NCI-H345 (cell line): ENCODE results near the gene ARG2.
"Not testable (repeated sequence)": the region's sequence is repeated elsewhere in the genome, so short reads cannot be mapped to it uniquely, and the experiment has no call there.

ENCODE experiments used
- DNase-seq: peaks from one replicate; lab custom pipeline; 2025; lab: John Stamatoyannopoulos, UW

The ARG2 gene

DNA sequence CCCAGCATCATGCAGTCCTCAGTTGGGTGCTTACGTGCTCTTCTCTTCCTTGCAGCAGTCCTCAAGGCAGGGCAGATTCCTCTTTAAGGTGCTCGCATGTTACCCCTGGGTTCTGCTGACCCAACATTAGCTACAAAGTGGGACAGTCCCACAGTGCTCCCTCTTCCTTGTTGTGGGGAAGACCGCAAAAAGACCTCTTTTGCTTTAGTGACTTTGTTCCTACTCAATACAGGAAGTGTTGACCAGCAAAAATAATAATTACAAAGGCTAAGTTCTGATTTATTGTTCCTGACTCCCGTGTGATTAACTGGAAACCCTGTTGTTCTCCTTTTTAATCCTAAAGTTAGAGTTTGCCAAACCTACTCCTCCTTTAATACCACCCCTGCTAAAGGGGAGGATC lies 33.4 kb upstream of the ARG2 start:
- no peak for DNase-seq

GRCh38 chr14:67589204-67589770 lies 30.4 kb upstream of the ARG2 start:
- no peak for DNase-seq

GRCh38 chr14:67593650-67594049 lies 26.1 kb upstream of the ARG2 start:
- DNase-seq: not testable (repeated sequence)

- DNase-seq: no peak
These were observed 24.3 kb upstream of the ARG2 start for GRCh38 chr14:67595392-67595791.

DNA sequence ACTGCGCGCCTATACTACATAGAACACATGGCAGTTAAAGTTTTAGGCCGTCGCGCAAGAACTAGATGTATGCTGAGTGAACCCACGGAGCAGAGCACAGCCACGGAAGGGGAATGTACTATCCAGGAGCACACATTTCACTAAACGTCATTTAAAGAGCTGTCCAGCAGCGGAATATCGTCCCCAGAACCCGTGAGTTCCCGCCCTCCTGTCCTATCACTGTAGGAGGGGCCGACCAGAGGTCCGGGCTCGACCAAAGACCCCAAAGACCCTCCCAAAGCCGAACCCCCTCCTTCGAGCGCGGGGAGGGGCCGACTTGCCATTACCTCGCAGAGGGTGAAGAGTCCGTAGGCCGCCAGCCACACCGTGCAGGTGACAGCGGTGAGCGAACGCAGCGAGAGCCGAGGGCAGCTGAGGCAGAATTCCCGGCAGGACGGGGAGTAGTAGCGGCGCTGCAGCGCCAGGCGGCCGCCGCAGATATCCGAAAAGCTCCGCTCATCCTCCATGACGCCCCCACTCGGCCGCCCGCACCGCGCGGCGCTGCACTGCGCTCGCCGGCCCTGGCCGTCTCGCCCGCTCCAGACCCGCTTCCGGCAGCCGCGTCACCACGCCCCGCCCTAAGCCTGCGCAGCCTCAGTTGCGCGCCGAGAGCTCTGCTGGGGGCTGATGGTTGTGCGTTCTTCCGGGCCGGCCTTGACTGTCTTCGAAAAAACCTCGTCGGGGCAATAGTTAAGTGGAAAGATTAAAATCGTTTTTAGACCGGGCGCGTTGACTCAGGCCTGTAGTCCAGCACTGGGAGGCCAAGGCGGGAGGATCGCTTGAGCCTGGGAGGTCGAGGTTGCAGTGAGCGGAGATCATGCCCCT lies 19.8 kb upstream of the ARG2 start, which contains the start of gene PIGH:
PIGH (minus strand) TSS at position 571 of the 864 bp plus-strand sequence; CDS start at position 506, 65 bp downstream.
- DNase-seq: peak; percentile 91

- not testable (repeated sequence) for DNase-seq
These were observed 19.2 kb upstream of the ARG2 start for GRCh38 chr14:67600562-67600974.

DNA sequence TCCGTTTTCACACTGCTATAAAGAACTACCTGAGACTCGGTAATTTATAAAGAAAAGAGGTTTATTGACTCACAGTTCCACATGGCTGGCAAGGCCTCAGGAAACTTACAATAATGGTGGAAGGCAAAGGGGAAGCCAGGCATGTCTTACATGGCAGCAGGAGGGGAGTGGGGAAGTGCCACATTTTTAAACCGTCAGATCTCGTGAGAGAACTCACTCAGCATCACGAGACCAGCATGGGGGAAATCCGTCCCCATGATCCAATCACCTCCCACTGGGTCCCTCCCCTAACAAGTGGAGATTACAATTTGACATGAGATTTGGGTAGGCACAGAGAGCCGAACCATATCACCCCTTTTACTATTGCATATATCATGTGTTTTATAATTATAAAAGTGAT lies 17.6 kb upstream of the ARG2 start:
- no peak for DNase-seq

DNA sequence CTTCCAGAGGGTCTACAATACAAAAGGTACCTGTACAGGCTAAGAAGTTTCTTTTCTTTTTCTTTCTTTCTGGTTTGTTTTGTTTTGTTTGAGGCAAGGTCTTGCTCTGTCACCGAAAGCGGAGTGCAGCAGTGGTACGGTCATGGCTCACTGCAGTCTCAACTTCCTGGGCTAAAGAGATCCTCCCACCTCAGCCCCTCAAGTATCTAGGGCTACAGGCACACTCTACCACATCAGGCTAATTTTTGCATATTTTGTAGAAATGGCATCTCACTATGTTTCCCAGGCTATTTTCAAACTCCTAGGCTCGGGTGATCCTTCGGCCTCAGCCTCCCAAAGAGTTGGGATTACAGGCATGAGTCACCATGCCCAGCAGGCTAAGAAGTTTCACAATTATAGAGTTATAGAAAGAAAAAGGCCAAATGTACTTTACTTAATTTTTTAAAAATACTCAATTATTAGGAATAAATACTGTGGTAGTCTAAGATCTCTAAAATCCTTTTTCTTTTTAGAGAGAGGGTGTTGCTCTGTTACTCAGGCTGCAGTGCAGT lies 16.6 kb upstream of the ARG2 start:
- DNase-seq: no peak

DNA sequence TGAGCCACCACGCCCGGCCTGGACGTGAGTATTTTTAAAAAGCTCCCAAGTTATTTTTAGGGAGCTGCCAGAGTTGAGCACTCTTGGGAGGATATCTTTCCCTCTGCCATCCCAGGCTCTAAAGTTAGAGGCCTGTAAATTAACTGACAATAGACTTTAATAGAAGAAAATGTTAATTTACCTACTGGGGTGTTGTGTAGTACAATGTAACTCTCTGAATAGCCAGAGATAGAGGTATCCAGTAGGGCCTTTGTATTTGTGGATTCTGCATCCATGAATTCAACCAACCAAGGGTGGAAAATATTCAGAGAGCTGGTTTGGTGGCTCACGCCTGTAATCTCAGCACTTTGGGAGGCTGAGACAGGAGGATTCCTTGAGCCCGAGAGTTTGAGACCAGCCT lies 12.1 kb upstream of the ARG2 start:
- no peak for DNase-seq

- DNase-seq: no peak
These were observed 9.9 kb upstream of the ARG2 start for GRCh38 chr14:67609642-67610310.

- no peak for DNase-seq
These were observed 9.2 kb upstream of the ARG2 start for GRCh38 chr14:67610491-67610890.

DNA sequence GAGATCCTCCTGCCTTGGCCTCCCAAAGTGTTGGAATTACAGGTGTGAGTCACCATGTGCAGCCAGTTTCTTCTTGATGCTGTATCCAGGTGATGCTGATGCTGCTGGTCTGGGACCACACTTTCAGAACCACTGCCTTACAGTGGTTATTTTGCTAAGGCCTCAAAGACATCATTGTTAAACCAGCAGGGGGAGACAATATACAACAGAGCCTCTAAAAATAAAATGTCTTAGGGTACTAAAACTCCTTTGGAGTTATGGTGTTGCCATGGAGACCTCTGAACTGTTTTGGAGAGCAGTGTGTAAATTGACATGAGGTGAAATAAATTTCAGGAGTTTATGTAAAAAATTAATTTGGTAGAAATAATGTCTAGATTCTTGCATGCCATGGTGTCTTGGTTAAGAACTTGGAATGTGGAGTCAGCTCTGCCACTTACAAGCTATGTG lies 1.1 kb upstream of the ARG2 start:
- peak; percentile 61 for DNase-seq

DNA sequence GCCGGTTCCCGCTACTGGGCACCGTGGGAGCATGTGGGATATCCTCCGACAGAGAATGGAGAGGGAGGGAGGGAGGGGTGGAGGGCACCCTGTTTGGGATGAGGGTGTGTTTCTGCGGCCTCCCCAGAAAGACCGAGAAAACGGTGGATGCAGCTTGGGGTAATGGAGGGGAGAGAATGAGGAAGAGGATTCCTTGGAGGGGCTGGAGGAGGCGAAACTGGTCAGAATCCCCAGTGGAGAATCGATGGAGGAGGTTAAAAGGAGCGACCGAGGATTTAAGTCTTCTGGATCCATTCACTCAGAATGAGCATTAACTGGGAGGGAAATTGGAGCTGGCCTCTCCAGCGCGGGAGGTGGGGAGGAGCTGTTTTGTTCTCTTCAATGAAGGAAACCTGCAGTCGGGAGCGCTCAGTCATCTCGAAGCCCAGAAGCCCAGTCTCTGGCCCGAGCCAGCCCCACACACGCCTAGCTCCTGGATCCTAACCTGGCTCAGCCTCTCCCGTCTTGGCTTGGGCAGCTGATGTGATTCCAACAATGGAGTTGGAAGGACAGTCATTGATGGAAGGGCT lies 581 bp downstream of the ARG2 start:
- peak; percentile 37 for DNase-seq

DNA sequence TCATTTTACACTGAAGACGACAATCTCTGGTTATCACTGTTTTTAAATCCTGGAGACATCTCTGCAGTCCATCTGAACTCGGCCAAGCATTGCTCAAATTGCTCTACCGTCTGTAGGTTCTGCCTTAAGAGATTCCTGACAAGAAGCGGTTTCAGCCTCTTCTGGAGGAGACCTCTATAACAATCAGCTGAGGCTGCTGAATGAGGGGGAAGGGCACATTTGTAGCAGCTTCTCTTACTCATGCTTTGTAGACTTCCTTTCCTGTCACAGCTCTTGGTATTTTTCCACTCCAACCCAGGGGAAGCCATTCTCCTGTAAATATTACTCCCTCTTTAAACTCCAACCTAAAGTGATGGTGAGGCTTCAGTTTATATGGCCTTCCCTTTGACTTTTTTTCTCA lies 3.0 kb downstream of the ARG2 start:
- no peak for DNase-seq

DNA sequence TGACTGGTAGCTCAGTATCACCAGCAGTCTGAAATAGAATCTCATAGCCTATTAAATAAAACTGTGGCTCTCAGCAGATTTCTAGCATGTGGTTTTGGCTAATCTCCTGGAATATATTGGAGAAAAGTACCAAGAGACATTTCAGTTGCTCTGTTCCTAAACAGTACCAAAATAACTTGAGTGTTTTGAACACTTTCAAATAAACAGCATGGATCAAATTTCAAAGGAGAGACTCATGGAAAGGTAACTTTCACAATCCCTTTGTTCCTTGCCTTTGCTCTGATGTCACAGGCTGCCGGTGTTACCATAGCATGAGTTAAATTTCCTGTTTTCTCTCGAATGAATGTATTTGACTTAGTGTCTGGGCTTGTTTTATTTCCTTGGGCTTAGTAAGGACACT lies 3.4 kb downstream of the ARG2 start:
- DNase-seq: no peak

DNA sequence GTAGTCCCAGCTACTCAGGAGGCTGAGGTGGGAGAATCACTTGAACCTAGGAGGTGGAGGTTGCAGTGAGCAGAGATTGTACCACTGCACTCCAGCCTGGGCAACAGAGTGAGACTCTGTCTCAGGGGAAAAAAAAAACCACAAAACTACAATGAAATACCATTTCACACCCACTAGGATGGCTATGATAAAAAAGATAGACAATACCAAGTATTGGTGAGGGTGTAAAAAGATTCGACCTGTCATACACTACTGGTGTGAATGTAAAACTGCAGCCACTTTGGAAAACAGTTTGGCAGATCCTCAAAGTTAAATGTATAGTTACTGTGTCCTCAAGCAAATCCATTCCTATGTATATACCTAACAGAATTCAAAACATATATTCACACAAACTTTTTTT lies 6.4 kb downstream of the ARG2 start:
- not testable (repeated sequence) for DNase-seq

DNA sequence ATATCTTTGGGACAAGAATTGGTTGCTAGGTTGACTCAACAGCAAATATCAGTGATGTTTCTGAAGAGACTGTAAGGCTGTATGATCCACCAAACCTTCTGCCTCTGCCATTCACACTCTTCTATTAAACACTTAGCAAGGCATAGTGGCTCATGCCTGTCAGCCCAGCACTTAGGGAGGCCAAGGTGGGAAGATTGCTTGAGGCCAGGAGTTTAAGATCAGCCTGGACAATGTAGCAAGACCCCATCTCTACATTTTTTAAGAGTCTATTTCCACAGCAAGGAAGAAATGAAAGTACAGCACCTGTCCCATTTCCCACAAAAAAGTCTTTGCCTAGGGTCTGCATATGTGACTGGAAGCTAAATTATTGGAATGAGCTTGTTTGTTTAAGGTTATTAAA lies 7.8 kb downstream of the ARG2 start:
- no peak for DNase-seq

GRCh38 chr14:67630186-67630585 lies 10.5 kb downstream of the ARG2 start:
- no peak for DNase-seq

- DNase-seq: no peak
These were observed 11.2 kb downstream of the ARG2 start for GRCh38 chr14:67630938-67631337.

- DNase-seq: no peak
These were observed 13.9 kb downstream of the ARG2 start for GRCh38 chr14:67633451-67634147.

DNA sequence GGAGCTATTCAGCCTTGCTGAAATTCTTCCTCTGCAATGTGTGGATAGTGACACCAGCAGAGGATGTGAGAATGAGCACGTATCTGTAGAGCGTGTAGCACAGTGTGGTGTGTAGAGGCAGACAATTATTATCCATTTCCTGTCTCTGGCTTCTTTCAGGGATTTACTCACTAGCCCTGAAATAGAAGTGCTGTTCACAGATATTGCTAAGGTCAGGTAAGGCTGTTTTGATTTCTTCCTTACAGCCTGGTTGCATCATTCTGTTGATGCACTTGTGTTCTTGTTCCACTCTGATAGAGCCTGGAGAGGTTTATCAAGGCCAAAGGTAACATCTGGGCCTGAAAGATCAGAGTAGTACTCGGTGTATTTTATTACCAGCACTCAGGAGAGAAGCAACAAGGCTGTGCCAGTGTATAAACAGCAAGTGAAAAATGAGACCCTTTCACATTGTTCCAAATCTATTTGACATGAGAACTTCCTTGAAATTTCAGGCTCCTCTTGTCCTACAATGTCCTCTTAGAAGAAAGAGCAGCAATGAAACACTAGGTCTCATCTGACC lies 16.7 kb downstream of the ARG2 start:
- DNase-seq: peak; percentile 18
